ENCODE data around the gene PGM5.
"Not testable (repeated sequence)": the region's sequence is repeated elsewhere in the genome, so short reads cannot be mapped to it uniquely, and the experiment has no call there.

DNA sequence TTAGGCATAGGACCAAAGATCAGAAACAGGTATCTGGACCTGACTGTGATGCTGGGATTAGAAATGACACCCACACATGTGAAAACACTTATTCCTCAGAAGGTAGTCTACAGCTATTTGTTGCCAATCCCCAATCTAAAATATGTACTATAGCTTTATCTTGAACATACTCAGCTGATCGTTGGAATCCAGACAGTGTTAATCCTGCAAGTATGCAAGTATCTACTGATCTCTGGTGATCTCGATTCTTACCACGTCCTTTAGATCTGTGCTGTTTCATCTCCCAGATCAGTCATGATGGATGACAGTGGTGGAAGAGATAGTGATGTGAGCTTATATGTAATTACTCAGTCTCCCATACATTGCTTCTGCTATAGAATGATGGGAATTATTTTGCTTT is 41.4 kb downstream of the PGM5 start:
- TF ChIP-seq, protein P1, sequence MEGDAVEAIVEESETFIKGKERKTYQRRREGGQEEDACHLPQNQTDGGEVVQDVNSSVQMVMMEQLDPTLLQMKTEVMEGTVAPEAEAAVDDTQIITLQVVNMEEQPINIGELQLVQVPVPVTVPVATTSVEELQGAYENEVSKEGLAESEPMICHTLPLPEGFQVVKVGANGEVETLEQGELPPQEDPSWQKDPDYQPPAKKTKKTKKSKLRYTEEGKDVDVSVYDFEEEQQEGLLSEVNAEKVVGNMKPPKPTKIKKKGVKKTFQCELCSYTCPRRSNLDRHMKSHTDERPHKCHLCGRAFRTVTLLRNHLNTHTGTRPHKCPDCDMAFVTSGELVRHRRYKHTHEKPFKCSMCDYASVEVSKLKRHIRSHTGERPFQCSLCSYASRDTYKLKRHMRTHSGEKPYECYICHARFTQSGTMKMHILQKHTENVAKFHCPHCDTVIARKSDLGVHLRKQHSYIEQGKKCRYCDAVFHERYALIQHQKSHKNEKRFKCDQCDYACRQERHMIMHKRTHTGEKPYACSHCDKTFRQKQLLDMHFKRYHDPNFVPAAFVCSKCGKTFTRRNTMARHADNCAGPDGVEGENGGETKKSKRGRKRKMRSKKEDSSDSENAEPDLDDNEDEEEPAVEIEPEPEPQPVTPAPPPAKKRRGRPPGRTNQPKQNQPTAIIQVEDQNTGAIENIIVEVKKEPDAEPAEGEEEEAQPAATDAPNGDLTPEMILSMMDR (IDR thresholded peaks at IDR 0.05; ENCODE audit: low read depth, low read length), result not testable (repeated sequence)
- not testable (repeated sequence) for TF ChIP-seq EZH2phosphoT487 (IDR thresholded peaks at IDR 0.05; ENCODE audit: low read depth)

All from OCI-LY3 (cell line).